GM21381 (cell line): Measurements from ENCODE around the gene GGTA1.

ENCODE experiments used
- ATAC-seq: cut with Tn5 transposase; IDR thresholded peaks from one replicate; pipeline ENCODE4 v1.9.1; 2021; ENCODE audit warnings: mild to moderate bottlenecking, moderate library complexity; ENCODE audit not compliant: unreplicated experiment

GGTA1 gene

GRCh38 chr9:121500165-121500478 is 478 bp upstream of the GGTA1 start:
- no peak for ATAC-seq

DNA sequence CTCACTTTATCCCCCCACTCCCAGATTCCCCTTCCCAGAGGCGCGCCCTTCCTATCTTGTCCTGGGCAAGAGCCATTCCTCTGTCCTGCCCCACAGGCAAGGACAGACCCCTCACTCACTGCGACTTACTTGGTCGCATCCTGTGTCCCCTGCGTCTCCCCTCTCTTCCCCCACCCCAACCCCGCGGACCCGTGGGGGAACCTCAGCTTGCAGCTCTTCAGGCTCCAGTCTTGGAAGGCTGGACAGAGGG is 542 bp downstream of the GGTA1 start:
- no peak for ATAC-seq

DNA sequence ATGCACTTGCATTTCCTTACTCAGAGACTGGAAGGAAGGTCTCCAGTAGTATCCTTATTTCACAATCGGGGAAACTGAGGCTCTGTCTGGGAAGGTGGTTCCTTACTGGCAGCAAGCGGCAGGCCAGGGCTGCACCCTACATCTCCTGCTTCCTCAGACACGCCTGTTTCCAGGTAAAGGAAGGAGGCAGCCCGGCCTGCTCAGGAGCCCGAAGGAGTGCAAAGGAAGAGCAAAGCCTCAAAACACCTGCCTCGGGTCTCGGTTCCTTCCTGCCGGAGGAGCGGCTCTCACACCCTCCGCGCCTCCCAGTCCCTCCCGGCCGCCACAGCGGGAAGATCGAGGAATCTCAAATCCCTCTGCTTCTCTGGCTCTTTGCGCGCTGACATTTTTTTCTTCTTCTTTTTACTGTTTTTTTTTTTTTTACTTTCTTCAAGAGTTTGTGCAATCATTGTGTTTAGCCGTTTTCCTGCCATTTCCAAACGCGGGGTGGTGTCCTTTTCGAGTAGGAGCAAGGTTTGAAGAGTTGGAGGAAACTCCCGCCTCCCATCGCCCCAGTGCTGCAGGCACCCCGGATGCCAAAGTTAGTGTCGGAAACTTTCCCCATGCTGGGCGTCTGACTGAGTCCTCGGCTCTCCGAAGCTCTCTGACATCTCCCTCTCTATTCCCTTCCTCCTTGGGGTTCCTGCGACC is 1.0 kb downstream of the GGTA1 start:
- peak; percentile 10 for ATAC-seq

DNA sequence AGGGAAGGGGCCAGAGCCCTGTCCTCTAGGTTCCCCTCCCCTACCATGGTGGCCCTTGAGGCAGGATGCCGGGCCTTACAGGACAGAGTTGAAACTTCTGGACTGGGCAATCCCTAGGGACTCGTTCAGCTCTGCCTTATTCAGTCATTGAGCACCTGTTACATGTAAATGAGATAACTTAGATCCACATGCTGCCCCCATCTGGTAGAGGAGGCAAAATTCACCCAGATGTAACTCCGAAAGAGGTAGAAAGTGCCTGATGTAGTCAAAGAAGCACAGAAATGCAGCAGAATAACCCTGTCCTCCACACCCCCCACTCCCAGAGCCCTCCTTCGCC is 1.5 kb downstream of the GGTA1 start:
- peak; percentile 87 for ATAC-seq

- no peak for ATAC-seq
Observed at GRCh38 chr9:121495976-121496375, 3.7 kb downstream of the GGTA1 start.

DNA sequence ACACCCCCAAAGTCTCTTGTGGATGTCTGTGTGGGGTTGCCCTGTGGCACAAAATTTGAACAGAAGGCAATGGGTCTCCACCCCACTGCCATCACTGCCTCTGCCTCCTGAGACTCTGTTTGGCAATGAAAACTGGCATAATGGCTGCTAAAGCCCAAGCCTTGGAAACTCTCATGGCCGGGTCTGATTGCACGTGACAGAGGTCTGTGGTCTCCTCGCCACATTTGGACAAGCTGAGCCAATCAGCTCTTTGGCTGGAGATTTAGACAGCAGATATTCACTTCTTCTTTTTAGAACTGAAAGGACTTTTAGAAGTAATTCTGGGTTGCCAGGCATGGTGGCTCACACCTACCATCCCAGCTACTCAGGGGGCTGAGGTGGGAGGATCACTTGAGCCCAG is 5.5 kb downstream of the GGTA1 start:
- ATAC-seq = no peak

DNA sequence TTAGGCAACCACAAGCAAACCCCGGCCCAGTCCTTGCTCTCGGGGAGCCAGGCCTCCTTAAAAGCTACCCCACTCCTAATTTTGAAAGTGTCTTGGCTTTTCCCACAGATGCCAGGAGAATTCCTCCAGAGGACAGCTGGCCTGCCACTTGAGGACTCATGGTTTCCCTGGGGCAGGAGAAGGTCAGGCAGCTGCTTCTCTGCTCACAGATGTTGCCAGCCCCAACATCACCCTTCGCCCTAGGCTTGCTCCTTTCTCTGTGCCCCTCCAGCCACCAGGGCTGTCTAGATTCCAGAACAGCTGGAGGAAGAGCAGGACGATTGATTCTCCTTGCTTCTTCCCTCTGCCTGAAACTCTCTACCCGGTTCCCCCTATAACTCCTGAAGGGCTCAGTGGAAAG is 8.5 kb downstream of the GGTA1 start:
- ATAC-seq = no peak

DNA sequence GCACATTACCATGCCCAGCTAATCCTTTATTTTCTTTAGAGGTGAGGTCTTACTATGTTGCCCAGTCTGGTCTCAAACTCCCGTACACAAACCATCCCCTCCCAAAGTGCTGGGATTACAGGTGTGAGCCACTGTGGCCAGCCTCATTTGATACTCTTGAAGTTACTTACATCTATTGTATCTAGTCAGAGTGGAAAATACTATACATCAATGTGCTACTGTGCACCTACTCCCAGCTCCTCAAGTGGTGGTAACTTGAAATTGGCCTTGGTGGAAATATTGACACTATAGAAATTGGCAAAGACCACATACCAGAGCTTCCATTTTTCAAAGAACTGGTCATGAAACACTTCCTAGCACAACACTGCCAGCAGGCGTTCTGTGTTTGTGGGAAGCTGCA is 10.3 kb downstream of the GGTA1 start:
- no peak for ATAC-seq

GRCh38 chr9:121486043-121486442 is 13.6 kb downstream of the GGTA1 start:
- ATAC-seq = no peak

- no peak for ATAC-seq
Observed at GRCh38 chr9:121485623-121486022, 14.0 kb downstream of the GGTA1 start.

GRCh38 chr9:121484651-121485446 is 14.8 kb downstream of the GGTA1 start:
- ATAC-seq = no peak

GRCh38 chr9:121483473-121484031 is 16.1 kb downstream of the GGTA1 start:
- no peak for ATAC-seq

- no peak for ATAC-seq
Observed at GRCh38 chr9:121483049-121483448, 16.6 kb downstream of the GGTA1 start.

DNA sequence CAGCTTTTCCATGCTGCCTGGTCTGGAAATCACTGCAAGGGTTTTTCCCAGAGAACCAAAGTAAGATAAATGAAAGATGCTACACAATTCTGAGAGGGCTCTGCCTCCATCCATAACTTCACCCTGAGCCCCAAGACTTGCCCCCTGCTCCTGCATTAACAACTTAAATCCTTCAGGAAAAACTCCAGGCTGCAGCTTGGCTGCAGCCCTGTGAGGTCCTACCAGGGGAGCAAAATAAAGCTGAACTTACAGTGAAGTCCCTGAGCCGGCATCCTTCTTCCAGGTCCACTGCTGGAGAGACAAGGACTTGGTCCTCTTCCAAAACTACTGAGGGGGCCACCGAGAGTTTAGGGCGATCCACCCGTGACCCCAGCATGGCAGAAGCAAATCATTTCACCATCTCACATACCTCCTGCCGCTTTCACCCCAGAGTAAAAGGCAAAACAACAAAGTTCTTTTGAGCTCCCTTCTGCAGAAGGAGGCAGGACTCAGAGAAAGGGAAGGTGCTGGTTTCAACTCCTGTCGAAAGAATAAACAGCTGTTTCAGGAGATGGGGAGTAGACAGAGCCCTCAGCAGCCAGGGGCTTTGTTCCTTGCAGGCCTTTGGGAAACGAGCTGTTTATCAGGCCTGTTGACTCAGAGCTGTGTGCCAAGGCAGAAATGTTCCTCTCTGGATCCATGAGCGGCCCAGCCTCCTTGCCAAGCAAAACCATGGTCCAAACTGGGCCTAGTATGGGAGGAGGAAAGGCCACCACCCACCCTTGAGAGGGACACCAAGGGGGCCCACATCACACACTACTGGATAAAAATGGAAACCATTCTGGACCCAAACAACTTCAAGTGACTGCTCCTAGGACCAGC is 20.6 kb downstream of the GGTA1 start:
- no peak for ATAC-seq

- ATAC-seq = no peak
Observed at GRCh38 chr9:121476156-121476555, 23.5 kb downstream of the GGTA1 start.

DNA sequence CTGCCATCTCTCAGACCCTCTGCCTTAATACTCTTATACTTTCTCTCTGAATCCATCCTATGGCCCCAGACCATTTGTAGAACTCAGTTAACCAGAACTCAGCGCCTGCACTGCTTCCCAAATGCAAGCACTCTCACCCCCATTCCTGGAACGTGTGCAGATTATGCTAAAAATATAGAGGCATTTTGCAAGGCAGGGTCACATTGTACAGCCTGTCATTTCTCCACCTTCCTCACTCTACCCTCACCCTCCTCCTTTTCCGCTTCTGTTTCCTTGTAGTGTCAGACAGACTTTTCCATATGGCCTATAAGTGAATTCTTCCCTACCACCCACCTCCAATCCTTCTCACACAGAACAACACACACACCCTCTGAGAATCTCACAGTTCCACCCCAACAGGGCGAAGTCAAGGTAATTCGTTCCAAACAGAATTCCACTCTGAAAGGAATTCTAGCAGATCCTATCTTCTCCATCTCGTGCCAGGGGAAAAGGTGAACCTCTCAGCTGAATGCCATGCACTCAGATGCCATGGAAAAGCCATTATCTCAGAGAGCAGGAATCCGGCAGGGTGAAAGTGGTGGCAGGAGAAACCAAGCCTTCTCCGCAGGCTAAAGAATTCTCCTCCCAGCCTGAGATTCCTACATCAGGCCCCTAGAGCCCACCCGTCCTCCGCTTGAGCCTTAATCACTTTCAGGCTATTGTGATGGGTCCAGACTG is 25.3 kb downstream of the GGTA1 start:
- no peak for ATAC-seq

DNA sequence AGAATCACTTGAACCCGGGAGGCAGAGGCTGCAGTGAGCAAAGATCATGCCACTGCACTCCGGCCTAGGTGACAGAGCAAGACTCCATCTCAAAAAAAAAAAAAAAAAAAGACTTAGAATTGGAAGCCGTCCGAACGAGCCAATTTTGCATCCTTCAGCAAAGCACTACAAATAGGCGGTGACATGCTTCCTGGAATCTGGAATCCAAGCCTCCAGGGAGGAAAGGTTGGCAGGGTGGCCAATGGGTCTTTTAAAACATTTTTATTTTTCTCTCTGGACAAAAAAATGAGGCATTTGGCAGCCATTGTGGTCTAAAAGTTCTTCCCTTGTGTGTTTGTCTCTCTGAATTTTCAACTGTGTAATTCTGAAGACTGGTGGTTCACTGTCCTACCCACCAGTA is 26.4 kb downstream of the GGTA1 start:
- no peak for ATAC-seq

- ATAC-seq = no peak
Observed at GRCh38 chr9:121472446-121472845, 27.2 kb downstream of the GGTA1 start.

GRCh38 chr9:121466142-121466541 is 33.5 kb downstream of the GGTA1 start:
- ATAC-seq = no peak

GRCh38 chr9:121464968-121465367 is 34.7 kb downstream of the GGTA1 start:
- ATAC-seq = no peak
